HAP-1 (cell line): ENCODE results near the gene ANKRD13C.
"Not testable (repeated sequence)": the region's sequence is repeated elsewhere in the genome, so short reads cannot be mapped to it uniquely, and the experiment has no call there.

Source experiments
- DNase-seq, 2 experiments: peaks; one replicate each; pipeline ENCODE4 v3.0.0-alpha.2; 2016 to 2020; ENCODE audit warnings: low spot score in 2 of 2
- H3K27me3 ChIP-seq: fragments of 250-450 bp; sonication (Bioruptor Pico); 2 replicates; pipeline ENCODE4 v1.5.1; 2020; ENCODE audit warnings: low read depth, mild to moderate bottlenecking, moderate library complexity
- H3K36me3 ChIP-seq: fragments of 250-450 bp; sonication (Bioruptor Pico); replicated peaks from 2 replicates; pipeline ENCODE4 v1.5.1; 2020; ENCODE audit warnings: mild to moderate bottlenecking
- H3K4me1 ChIP-seq: fragments of 250-450 bp; sonication (Bioruptor Pico); 2 replicates; pipeline ENCODE4 v1.5.1; 2020; ENCODE audit warnings: mild to moderate bottlenecking
- H3K4me3 ChIP-seq: fragments of 250-450 bp; sonication (Bioruptor Pico); 2 replicates; pipeline ENCODE4 v1.5.1; 2020; ENCODE audit warnings: mild to moderate bottlenecking, moderate library complexity
- H3K9me3 ChIP-seq: fragments of 250-450 bp; sonication (Bioruptor Pico); 2 replicates; pipeline ENCODE4 v1.5.1; 2020; ENCODE audit warnings: mild to moderate bottlenecking, moderate library complexity
- in situ Hi-C: fragments of 300-500 bp; cut with MboI; formaldehyde crosslinking; loops from 3 replicates; pipeline ENCODE4 v1.14.3; 2020; ENCODE audit warnings: low sequenced_read_pairs, inconsistent platforms, mixed read lengths

ANKRD13C gene

GRCh38 chr1:70349799-70350198 lies 4.7 kb downstream of the ANKRD13C start:
- DNase-seq, H3K27me3 ChIP-seq, H3K4me1 ChIP-seq, H3K4me3 ChIP-seq, H3K9me3 ChIP-seq, in situ Hi-C loops, H3K36me3 ChIP-seq: not testable (repeated sequence)

GRCh38 chr1:70348399-70349165 lies 5.9 kb downstream of the ANKRD13C start:
- DNase-seq, result no peak
- in situ Hi-C loops, result no loop called here
- Histone ChIP-seq H3K9me3 (no peaks in the 10 kb centered on the region), H3K27me3 (no peaks in the 10 kb centered on the region), H3K4me3 (no peak overlapping the region), H3K4me1 (peaks cover 4% of the 10 kb centered on the region), H3K36me3 (0 out of 2 replicates have a peak, but pooled peaks cover 3% of the 10 kb centered on the region)

GRCh38 chr1:70339644-70340043 lies 14.9 kb downstream of the ANKRD13C start:
- H3K4me1 ChIP-seq, DNase-seq, H3K27me3 ChIP-seq, H3K36me3 ChIP-seq, in situ Hi-C loops, H3K4me3 ChIP-seq, H3K9me3 ChIP-seq: not testable (repeated sequence)

- peaks cover 3% of the 10 kb centered on the region for H3K36me3 ChIP-seq
- H3K9me3 ChIP-seq, result no peaks in the 10 kb centered on the region
- H3K4me3 ChIP-seq, result no peak overlapping the region
- no peaks in the 10 kb centered on the region; the same call in 1 of the 2 replicates for H3K4me1 ChIP-seq
- H3K27me3 ChIP-seq, result no peaks in the 10 kb centered on the region
- in situ Hi-C loops, result no loop called here
- no peak for DNase-seq
These were observed 18.5 kb downstream of the ANKRD13C start for GRCh38 chr1:70336050-70336449.

GRCh38 chr1:70334436-70334835 lies 20.1 kb downstream of the ANKRD13C start:
- Histone ChIP-seq H3K27me3 (no peaks in the 10 kb centered on the region), H3K9me3 (no peaks in the 10 kb centered on the region), H3K4me3 (no peak overlapping the region), H3K36me3 (peaks cover 3% of the 10 kb centered on the region), H3K4me1 (no peaks in the 10 kb centered on the region; the same call in 1 of the 2 replicates)
- DNase-seq, result no peak
- in situ Hi-C loops, result no loop called here

GRCh38 chr1:70333245-70333644 lies 21.3 kb downstream of the ANKRD13C start:
- in situ Hi-C loops, result no loop called here
- Histone ChIP-seq H3K27me3 (no peaks in the 10 kb centered on the region), H3K4me3 (no peak overlapping the region), H3K9me3 (no peaks in the 10 kb centered on the region), H3K36me3 (peaks cover 3% of the 10 kb centered on the region), H3K4me1 (no peaks in the 10 kb centered on the region; the same call in 1 of the 2 replicates)
- DNase-seq, result no peak

- Histone ChIP-seq H3K9me3 (no peaks in the 10 kb centered on the region), H3K4me3 (no peak overlapping the region), H3K27me3 (no peaks in the 10 kb centered on the region), H3K4me1 (no peaks in the 10 kb centered on the region; the same call in 1 of the 2 replicates), H3K36me3 (peaks cover 3% of the 10 kb centered on the region)
- DNase-seq, result no peak
- in situ Hi-C loops, result no loop called here
These were observed 22.6 kb downstream of the ANKRD13C start for GRCh38 chr1:70331962-70332361.

- in situ Hi-C loops, result no loop called here
- Histone ChIP-seq H3K36me3 (no peaks in the 10 kb centered on the region; the same call in 1 of the 2 replicates), H3K4me1 (no peaks in the 10 kb centered on the region)
These were observed 27.0 kb downstream of the ANKRD13C start for GRCh38 chr1:70327306-70328076.

GRCh38 chr1:70324683-70325082 lies 29.8 kb downstream of the ANKRD13C start:
- no peak for DNase-seq
- H3K27me3 ChIP-seq, result no peaks in the 10 kb centered on the region
- no peak overlapping the region for H3K4me3 ChIP-seq
- in situ Hi-C loops, result no loop called here
- H3K9me3 ChIP-seq, result no peaks in the 10 kb centered on the region
- H3K36me3 ChIP-seq, result no peaks in the 10 kb centered on the region; the same call in 1 of the 2 replicates
- H3K4me1 ChIP-seq, result no peaks in the 10 kb centered on the region

More at GRCh38 chr1:70327306-70328076, 27.0 kb downstream of the ANKRD13C start:
- no peaks in the 10 kb centered on the region for H3K9me3 ChIP-seq
- no peaks in the 10 kb centered on the region for H3K27me3 ChIP-seq
- DNase-seq, result no peak
- no peak overlapping the region for H3K4me3 ChIP-seq

GRCh38 chr1:70319750-70320149 lies 34.8 kb downstream of the ANKRD13C start:
- no peak for DNase-seq
- Histone ChIP-seq H3K9me3 (no peaks in the 10 kb centered on the region), H3K4me3 (no peak overlapping the region), H3K27me3 (no peaks in the 10 kb centered on the region), H3K36me3 (no peaks in the 10 kb centered on the region; the same call in 1 of the 2 replicates), H3K4me1 (peaks cover 10% of the 10 kb centered on the region)
- in situ Hi-C loops, result no loop called here

- Histone ChIP-seq H3K36me3 (no peaks in the 10 kb centered on the region; the same call in 1 of the 2 replicates), H3K27me3 (no peaks in the 10 kb centered on the region), H3K4me1 (peaks cover 10% of the 10 kb centered on the region), H3K4me3 (no peak overlapping the region), H3K9me3 (no peaks in the 10 kb centered on the region)
- DNase-seq, result no peak
- in situ Hi-C loops, result no loop called here
These were observed 36.3 kb downstream of the ANKRD13C start for GRCh38 chr1:70318191-70318590.

- Histone ChIP-seq H3K4me1 (peaks cover 10% of the 10 kb centered on the region), H3K36me3 (no peaks in the 10 kb centered on the region), H3K9me3 (no peaks in the 10 kb centered on the region), H3K4me3 (no peak overlapping the region), H3K27me3 (no peaks in the 10 kb centered on the region)
- DNase-seq, result no peak
- in situ Hi-C loops, result no loop called here
These were observed 37.4 kb downstream of the ANKRD13C start for GRCh38 chr1:70317087-70317486.

- H3K4me1 ChIP-seq, result peaks cover 10% of the 10 kb centered on the region
- H3K4me3 ChIP-seq, result no peak overlapping the region
- no peaks in the 10 kb centered on the region for H3K9me3 ChIP-seq
- no peaks in the 10 kb centered on the region for H3K36me3 ChIP-seq
- no peak for DNase-seq
- in situ Hi-C loops, result no loop called here
- no peaks in the 10 kb centered on the region for H3K27me3 ChIP-seq
These were observed 38.7 kb downstream of the ANKRD13C start for GRCh38 chr1:70315782-70316181.

GRCh38 chr1:70314706-70315304 lies 39.7 kb downstream of the ANKRD13C start:
- Histone ChIP-seq H3K4me3 (no peak overlapping the region), H3K27me3 (no peaks in the 10 kb centered on the region), H3K36me3 (no peaks in the 10 kb centered on the region), H3K9me3 (no peaks in the 10 kb centered on the region), H3K4me1 (peaks cover 10% of the 10 kb centered on the region)
- DNase-seq, result peak; percentile 29 to 34
- in situ Hi-C loops, result no loop called here
